SK-N-SH (cell line): ENCODE data around the gene ZNF700.

ENCODE experiments used
- CTCF ChIP-seq: fragments of 200-600 bp; sonication (generic); IDR thresholded peaks from 2 replicates; pipeline ENCODE4 v1.6.1; 2017; ENCODE audit warnings: antibody characterized with exemption, mild to moderate bottlenecking, moderate library complexity
- IRF3 ChIP-seq: fragments of 150-350 bp; IDR thresholded peaks from 2 replicates; pipeline ENCODE4 v1.6.1; 2016; ENCODE audit warnings: mild to moderate bottlenecking, low read depth, low read length
- MAX ChIP-seq: IDR thresholded peaks from 2 replicates; pipeline ENCODE4 v1.4.0; 2012; ENCODE audit warnings: low read depth
- RFX5 ChIP-seq: IDR thresholded peaks from 2 replicates; pipeline ENCODE4 v1.6.1; 2012; ENCODE audit warnings: mild to moderate bottlenecking, improper control_type of control experiment, low read length

- TF ChIP-seq MAX (no peak), RFX5 (no peak), CTCF (no peak), IRF3 (no peak)
Measured at GRCh38 chr19:11931051-11931450, 6.1 kb downstream of the ZNF700 start.
